OCI-LY3 (cell line): ENCODE data around the gene MAOB.

Experiments
- CTCF ChIP-seq: fragments of 200-600, 300-600 bp; sonication (generic); IDR thresholded peaks from 2 replicates; pipeline ENCODE4 v1.5.1; 2014; ENCODE audit warnings: antibody characterized with exemption, low read length, low read depth
- EZH2phosphoT487 ChIP-seq: fragments of 200-600 bp; shearing (Covaris generic); IDR thresholded peaks from 2 replicates; pipeline ENCODE4 v1.6.1; 2018; ENCODE audit warnings: antibody characterized with exemption, mixed run types, low read depth

- no peak for TF ChIP-seq CTCF
- no peak for TF ChIP-seq EZH2phosphoT487
Observed at GRCh38 chrX:43716696-43717095, 165.6 kb downstream of the MAOB start.
